Brain microvascular endothelial cell (primary cell): ENCODE results near the gene ZNF541.

Experiments used
- DNase-seq: peaks from one replicate; pipeline ENCODE4 v3.0.0-alpha.2; 2020
- H3K27ac ChIP-seq: fragments of 250-450 bp; sonication (Bioruptor Pico); 2 replicates; pipeline ENCODE4 v1.5.1; 2020; ENCODE audit warnings: mild to moderate bottlenecking, moderate library complexity
- H3K27me3 ChIP-seq: fragments of 250-450 bp; sonication (Bioruptor Pico); replicated peaks from 2 replicates; pipeline ENCODE4 v1.5.1; 2020; ENCODE audit warnings: mild to moderate bottlenecking
- H3K36me3 ChIP-seq: fragments of 250-450 bp; sonication (Bioruptor Pico); replicated peaks from 2 replicates; pipeline ENCODE4 v1.5.1; 2020; ENCODE audit warnings: mild to moderate bottlenecking
- H3K4me3 ChIP-seq: 2 replicates; pipeline ENCODE4 v1.5.1; 2011; ENCODE audit warnings: low read depth, mild to moderate bottlenecking, control low read depth, low read length, moderate library complexity
- CTCF ChIP-seq: IDR thresholded peaks from 2 replicates; pipeline ENCODE4 v1.5.1; 2011; ENCODE audit warnings: low read depth, mild to moderate bottlenecking, moderate library complexity, low read length, control low read depth, inconsistent platforms; ENCODE audit errors: missing control alignments
- in situ Hi-C: cut with HindIII; loops from 2 replicates; pipeline ENCODE4 v1.10.0; 2017; ENCODE audit warnings: low sequenced_read_pairs, low pct_ligation_motif_present

Gene ZNF541

GRCh38 chr19:47523473-47523872, 49.5 kb downstream of the ZNF541 start:
- TF ChIP-seq CTCF, result no peak
- no peaks in the 10 kb centered on the region for H3K36me3 ChIP-seq
- H3K27me3 ChIP-seq, result no peaks in the 10 kb centered on the region
- H3K27ac ChIP-seq, result no peak overlapping the region
- in situ Hi-C loops, result no loop called here
- no peak for DNase-seq
- H3K4me3 ChIP-seq, result no peak overlapping the region
